Dendritic cell treated with granulocyte-macrophage colony-stimulating factor and Interleukin-4, amounts not matched to agents 40 ng/mL and 50 ng/mL, for 4 days (primary cell): ENCODE measurements around the gene DDX17.

Experiments used
- H3K27ac Mint-ChIP-seq: one replicate; pipeline ENCODE4 v1.8.0; 2022; ENCODE audit warnings: mild to moderate bottlenecking, mixed read lengths
- H3K27me3 Mint-ChIP-seq: one replicate; pipeline ENCODE4 v1.8.0; 2022; ENCODE audit warnings: mild to moderate bottlenecking, mixed read lengths
- H3K36me3 Mint-ChIP-seq: one replicate; pipeline ENCODE4 v1.8.0; 2022; ENCODE audit warnings: low read depth, mixed read lengths
- H3K4me1 Mint-ChIP-seq: one replicate; pipeline ENCODE4 v1.8.0; 2022; ENCODE audit warnings: low read depth, mixed read lengths
- H3K4me3 Mint-ChIP-seq: one replicate; pipeline ENCODE4 v1.8.0; 2022; ENCODE audit warnings: mild to moderate bottlenecking, moderate library complexity, mixed read lengths
- H3K9me3 Mint-ChIP-seq: one replicate; pipeline ENCODE4 v1.8.0; 2022; ENCODE audit warnings: mixed read lengths
- intact Hi-C: fragments of 100-400 bp; cut with micrococcal nuclease; formaldehyde crosslinking; loops from one replicate; pipeline ENCODE4 v1.15.0; 2022

Gene DDX17

GRCh38 chr22:38506118-38506962 is at the start of gene DDX17:
Gene DDX17 (minus strand): TSS chr22:38506311.
- intact Hi-C loops = loop anchor here (10.0 kb wide), 1 partner anchor 178 kb away; the partner anchor contains the start of gene TOMM22
- H3K27me3 Mint-ChIP-seq = peaks cover 30% of the 10 kb centered on the region
- H3K4me3 Mint-ChIP-seq = peak within 1 kb of the TSS; percentile 100
- H3K4me1 Mint-ChIP-seq = peaks cover 36% of the 10 kb centered on the region
- peaks cover 50% of the 10 kb centered on the region for H3K36me3 Mint-ChIP-seq
- peak within 1 kb of the TSS; percentile 100 for H3K27ac Mint-ChIP-seq
- H3K9me3 Mint-ChIP-seq = no peaks in the 10 kb centered on the region

GRCh38 chr22:38554281-38554680 is 48.2 kb upstream of the DDX17 start:
- intact Hi-C loops = no loop called here

GRCh38 chr22:38549101-38549894 is 43.2 kb upstream of the DDX17 start:
- Mint-ChIP-seq H3K9me3 (peaks cover 5% of the 10 kb centered on the region), H3K27ac (no peak overlapping the region), H3K4me1 (peaks cover 14% of the 10 kb centered on the region), H3K4me3 (no peak overlapping the region), H3K27me3 (peaks cover 79% of the 10 kb centered on the region), H3K36me3 (peaks cover 3% of the 10 kb centered on the region)
- intact Hi-C loops = no loop called here

More at GRCh38 chr22:38554281-38554680, 48.2 kb upstream of the DDX17 start:
- Mint-ChIP-seq H3K9me3 (no peaks in the 10 kb centered on the region), H3K4me1 (peaks cover 1% of the 10 kb centered on the region), H3K27ac (no peak overlapping the region), H3K4me3 (no peak overlapping the region), H3K27me3 (peaks cover 69% of the 10 kb centered on the region), H3K36me3 (no peaks in the 10 kb centered on the region)

- H3K27ac Mint-ChIP-seq = no peak overlapping the region
- no peaks in the 10 kb centered on the region for H3K4me1 Mint-ChIP-seq
- intact Hi-C loops = no loop called here
- H3K4me3 Mint-ChIP-seq = no peak overlapping the region
- H3K9me3 Mint-ChIP-seq = peaks cover 36% of the 10 kb centered on the region
- H3K27me3 Mint-ChIP-seq = peaks cover 88% of the 10 kb centered on the region
- H3K36me3 Mint-ChIP-seq = peaks cover 29% of the 10 kb centered on the region
Observed at GRCh38 chr22:38540701-38541100, 34.6 kb upstream of the DDX17 start.

GRCh38 chr22:38531251-38531938 is 25.3 kb upstream of the DDX17 start:
- Mint-ChIP-seq H3K4me3 (no peak overlapping the region), H3K27me3 (peaks cover 87% of the 10 kb centered on the region), H3K36me3 (no peaks in the 10 kb centered on the region), H3K4me1 (peaks cover 9% of the 10 kb centered on the region), H3K9me3 (no peaks in the 10 kb centered on the region), H3K27ac (no peak overlapping the region)
- intact Hi-C loops = no loop called here

- peak overlapping the region; percentile 15 for H3K4me3 Mint-ChIP-seq
- H3K27ac Mint-ChIP-seq = no peak overlapping the region
- peaks cover 10% of the 10 kb centered on the region for H3K4me1 Mint-ChIP-seq
- H3K27me3 Mint-ChIP-seq = peaks cover 84% of the 10 kb centered on the region
- no peaks in the 10 kb centered on the region for H3K9me3 Mint-ChIP-seq
- intact Hi-C loops = no loop called here
- H3K36me3 Mint-ChIP-seq = no peaks in the 10 kb centered on the region
Observed at GRCh38 chr22:38524429-38524828, 18.3 kb upstream of the DDX17 start.

GRCh38 chr22:38523479-38523878 is 17.4 kb upstream of the DDX17 start:
- H3K4me3 Mint-ChIP-seq = no peak overlapping the region
- peaks cover 10% of the 10 kb centered on the region for H3K4me1 Mint-ChIP-seq
- peaks cover 81% of the 10 kb centered on the region for H3K27me3 Mint-ChIP-seq
- no peaks in the 10 kb centered on the region for H3K36me3 Mint-ChIP-seq
- H3K27ac Mint-ChIP-seq = no peak overlapping the region
- no peaks in the 10 kb centered on the region for H3K9me3 Mint-ChIP-seq
- intact Hi-C loops = no loop called here

- H3K4me1 Mint-ChIP-seq = peaks cover 10% of the 10 kb centered on the region
- intact Hi-C loops = no loop called here
- no peak overlapping the region for H3K27ac Mint-ChIP-seq
- peaks cover 80% of the 10 kb centered on the region for H3K27me3 Mint-ChIP-seq
- no peaks in the 10 kb centered on the region for H3K36me3 Mint-ChIP-seq
- no peak overlapping the region for H3K4me3 Mint-ChIP-seq
- no peaks in the 10 kb centered on the region for H3K9me3 Mint-ChIP-seq
Observed at GRCh38 chr22:38523029-38523428, 16.9 kb upstream of the DDX17 start.

- Mint-ChIP-seq H3K27ac (no peak overlapping the region), H3K27me3 (peaks cover 83% of the 10 kb centered on the region), H3K9me3 (no peaks in the 10 kb centered on the region), H3K4me3 (no peak overlapping the region), H3K4me1 (peaks cover 8% of the 10 kb centered on the region), H3K36me3 (no peaks in the 10 kb centered on the region)
- intact Hi-C loops = loop anchor here (5.0 kb wide), 1 partner anchor 38 kb away; no protein-coding TSS in a partner anchor
Observed at GRCh38 chr22:38519453-38520250, 13.5 kb upstream of the DDX17 start.

- no peaks in the 10 kb centered on the region for H3K36me3 Mint-ChIP-seq
- no peak overlapping the region for H3K4me3 Mint-ChIP-seq
- no peak overlapping the region for H3K27ac Mint-ChIP-seq
- H3K4me1 Mint-ChIP-seq = no peaks in the 10 kb centered on the region
- intact Hi-C loops = loop anchor here (5.0 kb wide), 1 partner anchor 39 kb away; no protein-coding TSS in a partner anchor
- no peaks in the 10 kb centered on the region for H3K9me3 Mint-ChIP-seq
- H3K27me3 Mint-ChIP-seq = peaks cover 80% of the 10 kb centered on the region
Observed at GRCh38 chr22:38518620-38519019, 12.5 kb upstream of the DDX17 start.

GRCh38 chr22:38513063-38513462 is 7.0 kb upstream of the DDX17 start:
- H3K27ac Mint-ChIP-seq = no peak overlapping the region
- H3K4me3 Mint-ChIP-seq = no peak overlapping the region
- no peaks in the 10 kb centered on the region for H3K9me3 Mint-ChIP-seq
- intact Hi-C loops = no loop called here
- H3K4me1 Mint-ChIP-seq = no peaks in the 10 kb centered on the region
- no peaks in the 10 kb centered on the region for H3K36me3 Mint-ChIP-seq
- H3K27me3 Mint-ChIP-seq = peaks cover 85% of the 10 kb centered on the region

GRCh38 chr22:38510416-38510970 is 4.4 kb upstream of the DDX17 start:
- intact Hi-C loops = no loop called here
- H3K4me1 Mint-ChIP-seq = peaks cover 6% of the 10 kb centered on the region
- H3K27me3 Mint-ChIP-seq = peaks cover 62% of the 10 kb centered on the region
- H3K4me3 Mint-ChIP-seq = no peak overlapping the region
- H3K27ac Mint-ChIP-seq = no peak overlapping the region
- H3K36me3 Mint-ChIP-seq = peaks cover 8% of the 10 kb centered on the region
- H3K9me3 Mint-ChIP-seq = no peaks in the 10 kb centered on the region
